Breast epithelium (tissue), 3 donors: ENCODE results near the gene PLA2G4C.

Source experiments
- CTCF ChIP-seq, 3 donors: fragments of 450-650 bp; IDR thresholded peaks; one replicate each; pipeline ENCODE4 v1.5.1; 2016 to 2017; ENCODE audit warnings: antibody characterized with exemption in 3 of 3, mild to moderate bottlenecking in 3 of 3, moderate library complexity in 3 of 3
- POLR2A ChIP-seq: fragments of 450-650 bp; IDR thresholded peaks from one replicate; pipeline ENCODE4 v1.6.1; 2016; ENCODE audit warnings: antibody characterized with exemption, mild to moderate bottlenecking, moderate library complexity
- POLR2AphosphoS5 ChIP-seq, 3 donors: sonication (generic); formaldehyde crosslinking; IDR thresholded peaks; one replicate each; pipeline ENCODE4 v1.6.1; 2017; ENCODE audit warnings: antibody characterized with exemption in 3 of 3

GRCh38 chr19:48102870-48103751 lies 7.5 kb downstream of the PLA2G4C start:
- TF ChIP-seq CTCF (IDR thresholded peaks at IDR 0.05) (peak in 2 of 3 donors; percentile 36 to 46), POLR2A (no peak), POLR2AphosphoS5 (IDR thresholded peaks at IDR 0.05) (no peak)
